PFSK-1 (cell line): Measurements from ENCODE around the gene BTBD19.

Experiments used
- POLR2AphosphoS5 ChIP-seq: IDR thresholded peaks from 2 replicates; pipeline ENCODE4 v1.6.1; 2012; ENCODE audit warnings: low read depth, mild to moderate bottlenecking, control low read depth, low read length, moderate library complexity
- SIN3A ChIP-seq: IDR thresholded peaks from 2 replicates; pipeline ENCODE4 v1.6.1; 2012; ENCODE audit warnings: mild to moderate bottlenecking, low read length, moderate library complexity, borderline replicate concordance; ENCODE audit not compliant: insufficient read depth
- TAF1 ChIP-seq: IDR thresholded peaks from 2 replicates; pipeline ENCODE4 v1.6.1; 2012; ENCODE audit warnings: low read length, control low read depth, borderline replicate concordance; ENCODE audit not compliant: insufficient read depth
- TF ChIP-seq, protein P1 (sequence below), 2 experiments: IDR thresholded peaks; 2 replicates each; pipeline versions ENCODE4 v1.6.1 to v1.8.0; 2011 to 2012; ENCODE audit warnings: low read depth in 2 of 2, low read length in 2 of 2, control low read depth in 1 of 2, inconsistent platforms in 1 of 2, mild to moderate bottlenecking in 1 of 2, moderate library complexity in 1 of 2; ENCODE audit not compliant: insufficient read depth in 1 of 2

DNA sequence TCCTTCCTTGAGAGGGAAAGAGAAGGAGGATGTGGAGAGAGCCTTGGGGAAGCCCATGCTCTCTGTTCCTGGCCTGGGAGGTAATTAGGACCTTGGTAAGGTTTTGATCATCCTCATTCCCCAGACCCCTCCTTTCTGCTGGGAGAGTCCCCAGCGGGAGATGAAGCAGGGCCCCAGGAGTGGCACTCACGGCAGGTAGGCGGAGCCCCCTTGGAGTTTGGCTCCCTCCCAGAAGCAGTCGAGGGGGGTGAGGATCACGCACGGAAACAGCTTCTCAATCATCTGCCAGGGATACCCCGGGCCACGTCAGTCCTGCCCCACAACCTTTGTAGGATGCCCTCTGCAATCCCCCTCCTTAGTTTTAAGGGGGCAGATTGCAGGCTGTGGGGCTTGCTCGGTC, 23.2 kb downstream of the BTBD19 start:
- TF ChIP-seq POLR2AphosphoS5, result no peak
- no peak for TF ChIP-seq TAF1
- TF ChIP-seq, protein P1, sequence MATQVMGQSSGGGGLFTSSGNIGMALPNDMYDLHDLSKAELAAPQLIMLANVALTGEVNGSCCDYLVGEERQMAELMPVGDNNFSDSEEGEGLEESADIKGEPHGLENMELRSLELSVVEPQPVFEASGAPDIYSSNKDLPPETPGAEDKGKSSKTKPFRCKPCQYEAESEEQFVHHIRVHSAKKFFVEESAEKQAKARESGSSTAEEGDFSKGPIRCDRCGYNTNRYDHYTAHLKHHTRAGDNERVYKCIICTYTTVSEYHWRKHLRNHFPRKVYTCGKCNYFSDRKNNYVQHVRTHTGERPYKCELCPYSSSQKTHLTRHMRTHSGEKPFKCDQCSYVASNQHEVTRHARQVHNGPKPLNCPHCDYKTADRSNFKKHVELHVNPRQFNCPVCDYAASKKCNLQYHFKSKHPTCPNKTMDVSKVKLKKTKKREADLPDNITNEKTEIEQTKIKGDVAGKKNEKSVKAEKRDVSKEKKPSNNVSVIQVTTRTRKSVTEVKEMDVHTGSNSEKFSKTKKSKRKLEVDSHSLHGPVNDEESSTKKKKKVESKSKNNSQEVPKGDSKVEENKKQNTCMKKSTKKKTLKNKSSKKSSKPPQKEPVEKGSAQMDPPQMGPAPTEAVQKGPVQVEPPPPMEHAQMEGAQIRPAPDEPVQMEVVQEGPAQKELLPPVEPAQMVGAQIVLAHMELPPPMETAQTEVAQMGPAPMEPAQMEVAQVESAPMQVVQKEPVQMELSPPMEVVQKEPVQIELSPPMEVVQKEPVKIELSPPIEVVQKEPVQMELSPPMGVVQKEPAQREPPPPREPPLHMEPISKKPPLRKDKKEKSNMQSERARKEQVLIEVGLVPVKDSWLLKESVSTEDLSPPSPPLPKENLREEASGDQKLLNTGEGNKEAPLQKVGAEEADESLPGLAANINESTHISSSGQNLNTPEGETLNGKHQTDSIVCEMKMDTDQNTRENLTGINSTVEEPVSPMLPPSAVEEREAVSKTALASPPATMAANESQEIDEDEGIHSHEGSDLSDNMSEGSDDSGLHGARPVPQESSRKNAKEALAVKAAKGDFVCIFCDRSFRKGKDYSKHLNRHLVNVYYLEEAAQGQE (IDR thresholded peaks at IDR 0.05; ENCODE audit: insufficient read depth in 1 of 2, low read depth in 2 of 2, low read length in 2 of 2), result no peak
- TF ChIP-seq SIN3A, result no peak
